ENCODE results near the gene PLAA. TPM values are rescaled to one million over a fixed set of nuclear protein-coding genes. Genes with fewer than 3 reads are reported as not detected.

The PLAA gene
- total RNA-seq, 1 donor, result 41.0 TPM

- TF ChIP-seq CTCF (IDR thresholded peaks at IDR 0.05; ENCODE audit: insufficient read depth, low read depth, low read length), result no peak
- no peak overlapping the region for H3K4me3 ChIP-seq (ENCODE audit: low read depth, low read length)
- DNase-seq (ENCODE audit: low read depth), result no peak
Measured at GRCh38 chr9:26904671-26905070, 42.4 kb downstream of the PLAA start.

DNA sequence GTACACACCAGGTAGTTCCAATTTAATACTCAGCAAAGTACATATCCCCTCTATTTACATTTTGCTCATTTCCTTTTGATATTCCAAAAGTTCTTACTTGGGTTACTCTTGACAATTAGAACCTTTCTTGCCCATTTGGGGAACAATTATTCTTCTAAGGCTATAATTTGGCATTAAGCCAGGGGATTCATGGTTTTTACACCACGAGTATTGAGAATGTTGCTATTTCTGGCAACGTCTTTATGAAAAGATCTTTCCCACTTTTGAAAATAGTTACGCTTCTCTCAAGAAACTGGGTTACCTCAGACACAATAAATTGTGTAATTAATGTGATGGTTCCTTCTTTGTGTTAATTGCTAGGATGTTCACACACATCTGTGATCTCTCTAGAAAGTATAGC lies 43.0 kb downstream of the PLAA start:
- no peak overlapping the region for H3K4me3 ChIP-seq (ENCODE audit: low read depth, low read length)
- no peak for TF ChIP-seq CTCF (IDR thresholded peaks at IDR 0.05; ENCODE audit: insufficient read depth, low read depth, low read length)
- no peak for DNase-seq (ENCODE audit: low read depth)

GRCh38 chr9:26893030-26893676 lies 53.9 kb downstream of the PLAA start:
- H3K4me3 ChIP-seq (ENCODE audit: low read depth, low read length), result peak overlapping the region; percentile 94
- no peak for DNase-seq (ENCODE audit: low read depth)
- no peak for TF ChIP-seq CTCF (IDR thresholded peaks at IDR 0.05; ENCODE audit: insufficient read depth, low read depth, low read length)

- peak; percentile 93 for DNase-seq (ENCODE audit: low read depth)
- peak within 1 kb of the TSS; percentile 94 for H3K4me3 ChIP-seq (ENCODE audit: low read depth, low read length)
- peak; percentile 38 for TF ChIP-seq CTCF (IDR thresholded peaks at IDR 0.05; ENCODE audit: insufficient read depth, low read depth, low read length)
Measured at GRCh38 chr9:26892251-26893029, 54.6 kb downstream of the PLAA start, which contains the start of gene CAAP1. CAAP1 (minus strand) TSS chr9:26892802; CDS start chr9:26892715, 87 bp downstream.

- no peak for TF ChIP-seq CTCF (IDR thresholded peaks at IDR 0.05; ENCODE audit: insufficient read depth, low read depth, low read length)
- peak; percentile 11 for DNase-seq (ENCODE audit: low read depth)
- H3K4me3 ChIP-seq (ENCODE audit: low read depth, low read length), result peak overlapping the region; percentile 94
Measured at GRCh38 chr9:26891726-26892125, 55.3 kb downstream of the PLAA start.

- peak; percentile 24 for DNase-seq (ENCODE audit: low read depth)
- no peak for TF ChIP-seq CTCF (IDR thresholded peaks at IDR 0.05; ENCODE audit: insufficient read depth, low read depth, low read length)
- no peak overlapping the region for H3K4me3 ChIP-seq (ENCODE audit: low read depth, low read length)
Measured at GRCh38 chr9:26888271-26888670, 58.8 kb downstream of the PLAA start.
